ENCODE measurements around the gene PCBP3. TPM values are rescaled to one million over a fixed set of nuclear protein-coding genes. Genes with fewer than 3 reads are reported as not detected.

The PCBP3 gene
- total and polyA plus RNA-seq, 2 of the 8 experiments (the other 6 are each of a cell fraction or from before 2014, with no cell fraction given) = 3.5 to 6.3 TPM

DNA sequence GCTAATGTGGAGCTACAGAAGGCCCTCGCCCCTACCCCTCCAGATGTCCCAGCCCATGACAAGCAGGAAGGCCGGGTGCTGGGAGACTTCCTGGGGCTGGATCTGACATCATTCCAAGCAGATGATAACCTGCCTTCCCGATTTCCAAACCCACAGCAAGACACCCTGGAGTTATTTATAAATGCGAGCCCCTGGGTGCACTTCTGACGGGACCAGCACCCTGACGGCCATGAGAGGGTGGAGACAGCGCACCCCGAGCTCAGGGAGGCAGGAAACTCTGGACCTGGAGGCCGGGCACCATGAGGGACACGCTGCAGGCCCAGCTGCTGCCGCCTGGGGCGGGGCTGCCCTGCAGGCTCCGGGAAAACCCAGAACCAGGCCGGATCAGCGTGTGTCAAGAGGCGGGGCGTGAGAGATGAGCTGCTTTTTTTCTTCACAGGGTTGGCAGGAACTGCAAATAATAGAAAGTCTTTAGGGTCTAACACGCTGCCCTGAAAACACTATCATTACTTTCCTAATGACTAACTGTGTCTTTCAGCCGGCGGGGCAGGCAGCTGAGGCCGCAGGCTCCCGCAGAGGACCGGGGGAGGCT lies 2.5 kb upstream of the PCBP3 start:
- peaks cover 2 to 8% (median 6%) of the 10 kb centered on the region in 4 experiments; a peak in 4 of 7 replicates for H3K4me1 ChIP-seq (replicated peaks in 1 of 4; ENCODE audit: control insufficient read depth in 3 of 4, insufficient read depth in 4 of 4, low read length in 3 of 4)
- H3K27ac ChIP-seq (ENCODE audit: low read depth, low read length) = no peak overlapping the region
- H3K4ac ChIP-seq (replicated peaks; ENCODE audit: insufficient read length, low read depth, low read length) = no peak overlapping the region
- no peaks in the 10 kb centered on the region for H3K79me1 ChIP-seq (ENCODE audit: low read depth, low read length)
- POLR2A ChIA-PET (ENCODE audit: partially characterized antibody) = interaction anchor here (1.4 kb wide), 1 partner anchor 108 kb away, joined by 3 read pairs; no protein-coding TSS in a partner anchor
- FAIRE-seq (no peak), DNase-seq (ENCODE audit: low read depth in 1 of 2, low spot score in 2 of 2) (peak in 1 of 2 experiments; percentile 70)
- H3K4me2 ChIP-seq (ENCODE audit: insufficient read depth in 1 of 2, low read depth in 2 of 2, low read length in 2 of 2) = peak overlapping the region in 1 of 2 experiments; percentile 21; a peak in 1 of 4 replicates
- 0 out of 4 replicates have a peak, but pooled peaks cover 0 to under 1% of the 10 kb centered on the region in 2 experiments for H3K9me3 ChIP-seq (ENCODE audit: insufficient read depth in 2 of 2, low read depth in 1 of 2, low read length in 1 of 2)
- H2BK120ac ChIP-seq (replicated peaks; ENCODE audit: low read depth, low read length) = no peak overlapping the region
- H3K18ac ChIP-seq (ENCODE audit: extremely low read depth, low read length) = no peak overlapping the region
- no peak overlapping the region for H2BK5ac ChIP-seq (ENCODE audit: low read depth, low read length)
- H3K27me3 ChIP-seq (replicated peaks in 1 of 4; ENCODE audit: control insufficient read depth in 3 of 4, extremely low read depth in 1 of 4, insufficient read depth in 3 of 4, low read length in 3 of 4) = peaks cover 2 to 35% (median 25%) of the 10 kb centered on the region in 4 experiments
- H4K20me1 ChIP-seq (replicated peaks in 1 of 2; ENCODE audit: control insufficient read depth in 1 of 2, insufficient read depth in 2 of 2, low read length in 2 of 2) = peaks cover 3 to 11% of the 10 kb centered on the region in 2 experiments
- no peaks in the 10 kb centered on the region; a peak in 1 of 8 replicates for H3K36me3 ChIP-seq (ENCODE audit: control insufficient read depth in 2 of 4, insufficient read depth in 4 of 4, low read length in 3 of 4)
- no peak overlapping the region for H3K23ac ChIP-seq (ENCODE audit: insufficient read length)
- H3K23me2 ChIP-seq (ENCODE audit: low read depth, low read length) = peaks cover 10% of the 10 kb centered on the region; the same call in 1 of the 2 replicates
- H3K14ac ChIP-seq (ENCODE audit: insufficient read length) = no peak overlapping the region
- no peak overlapping the region for H2AK5ac ChIP-seq (ENCODE audit: low read depth, low read length)
- H3K79me2 ChIP-seq (ENCODE audit: control insufficient read depth in 1 of 2, insufficient read depth in 2 of 2, low read length in 2 of 2) = no peaks in the 10 kb centered on the region
- no peak overlapping the region for H2BK20ac ChIP-seq (ENCODE audit: low read length)
- H3K56ac ChIP-seq (replicated peaks; ENCODE audit: insufficient read length, low read depth, low read length) = no peak overlapping the region
- CTCF ChIA-PET (ENCODE audit: partially characterized antibody) = interaction anchor here (0.9 to 1.1 kb wide), 3 partner anchors 18 to 240 kb away, joined by 3 to 4 read pairs (median 4); no protein-coding TSS in a partner anchor
- no peak overlapping the region for H3K9ac ChIP-seq (replicated peaks in 1 of 4; ENCODE audit: extremely low read depth in 1 of 4, low read depth in 3 of 4, low read length in 3 of 4)
- no peak overlapping the region for H2AFZ ChIP-seq (ENCODE audit: low read length)
- H4K5ac ChIP-seq (ENCODE audit: insufficient read length, low read depth, low read length) = no peak overlapping the region
- H2BK12ac ChIP-seq (ENCODE audit: low read depth, low read length) = no peak overlapping the region
- H4K91ac ChIP-seq (replicated peaks; ENCODE audit: insufficient read length, low read length) = no peak overlapping the region
- H3K4me3 ChIP-seq (ENCODE audit: extremely low read depth in 1 of 4, insufficient read depth in 2 of 4, low read depth in 3 of 4, low read length in 4 of 4) = peak overlapping the region in 1 of 4 experiments; percentile 66; a peak in 1 of 8 replicates
- H4K8ac ChIP-seq (ENCODE audit: extremely low read depth, insufficient read depth, low read length) = no peak overlapping the region
- TF ChIP-seq CTCF (IDR thresholded peaks at IDR 0.05; ENCODE audit: control extremely low read depth in 1 of 3, insufficient read depth in 1 of 3, low read depth in 1 of 3, low read length in 3 of 3) (peak; percentile 17 to 35 (median 24); a peak in 3 of 4 replicates), SIN3A (conservative IDR thresholded peaks at IDR 0.05 in 1 of 2, IDR thresholded peaks at IDR 0.05 in 1 of 2; ENCODE audit: low read depth in 1 of 2, low read length in 2 of 2) (0 out of 4 replicates have a peak, but pooled peaks of 1 of the 2 experiments have one; percentile 26), RAD21 (IDR thresholded peaks at IDR 0.05 in 1 of 2, conservative IDR thresholded peaks at IDR 0.05 in 1 of 2; ENCODE audit: low read depth in 2 of 2, low read length in 2 of 2) (peak; percentile 22 to 23; a peak in 2 of 4 replicates), SP2 (IDR thresholded peaks at IDR 0.05; ENCODE audit: low read length) (no peak)
- no peak overlapping the region for H2BK15ac ChIP-seq (ENCODE audit: low read length)
- 67% methylated on average over 23 of the region's 23 CpGs; no CpG with 5 or more reads in 1 of the 2 experiments for WGBS, 2 experiments (ENCODE audit: extremely low coverage in 1 of 2, insufficient coverage in 1 of 2, insufficient read length in 1 of 2, insufficient replicate concordance in 2 of 2, low coverage in 1 of 2, low lambda C conversion rate in 2 of 2, missing lambda C conversion rate in 1 of 2)
